ENCODE measurements around the gene IFRD1.

IFRD1 gene

GRCh38 chr7:112521942-112522341 is 71.7 kb downstream of the IFRD1 start:
- DNase-seq = no peak

GRCh38 chr7:112523871-112524270 is 73.6 kb downstream of the IFRD1 start:
- no peak for DNase-seq

Data from eye (tissue), 1 donor.